ENCODE results near the gene IER5. TPM values are rescaled to one million over a fixed set of nuclear protein-coding genes. Genes with fewer than 3 reads are reported as not detected.

Gene IER5
- total and polyA plus RNA-seq, 2 of the 13 experiments (the other 11 are each of a cell fraction or from before 2014, with no cell fraction given) = 2.5 to 3.5 TPM

DNA sequence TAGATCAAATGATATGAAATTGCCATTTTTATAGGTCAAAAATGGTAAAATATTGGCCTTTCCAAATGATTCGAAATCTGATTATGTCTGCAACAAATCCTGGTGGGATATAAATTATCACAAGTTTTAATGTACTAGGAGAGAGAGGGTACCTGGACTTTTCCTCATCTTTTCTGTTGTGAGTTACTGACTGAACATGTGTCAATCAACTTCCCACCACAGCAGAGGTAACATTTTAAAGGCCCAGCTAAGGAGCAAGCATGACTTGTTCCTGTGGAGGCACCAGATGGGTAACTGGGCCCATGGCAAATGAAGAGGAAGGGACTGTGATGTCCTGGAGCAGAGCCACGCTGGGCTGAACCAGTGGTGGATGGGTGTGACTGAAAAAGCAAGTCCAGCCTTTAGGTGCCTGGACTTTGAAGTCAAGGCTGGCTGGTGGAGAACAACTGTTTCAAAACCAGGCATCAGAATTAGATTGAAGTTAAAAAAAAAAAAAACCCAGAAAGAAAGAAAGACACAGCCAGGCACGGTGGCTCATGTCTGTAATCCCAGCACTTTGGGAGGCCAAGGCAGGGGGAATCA lies 48.1 kb upstream of the IER5 start:
- intact Hi-C loops (cut with micrococcal nuclease; ENCODE audit: unreplicated experiment) (loop anchor here (2.0 kb wide), 1 partner anchor 48 kb away; the partner anchor contains the start of gene IER5), in situ Hi-C loops (cut with HindIII; ENCODE audit: extremely low pct_ligation_motif_present, low pct_unique_long_range_greater_than_20kb) (loop anchor here (5.0 kb wide), 1 partner anchor 102 kb away; no protein-coding TSS in a partner anchor)
- CTCF ChIA-PET (ENCODE audit: low intra/inter-chr PET ratio, low total read pairs) = interaction anchor here (2.9 kb wide), 1 partner anchor 102 kb away, joined by 25 read pairs; no protein-coding TSS in a partner anchor
- Histone ChIP-seq H2AFZ (ENCODE audit: low read length) (no peak overlapping the region), H3K4me3 (replicated peaks in 1 of 3; ENCODE audit: insufficient read depth in 1 of 3, low read depth in 2 of 3, low read length in 3 of 3) (no peak overlapping the region), H3K4me1 (ENCODE audit: insufficient read depth, low read length) (peaks cover 72% of the 10 kb centered on the region), H3K9ac (ENCODE audit: insufficient read depth, low read depth, low read length) (no peak overlapping the region), H3K4me2 (ENCODE audit: low read depth, low read length) (peak overlapping the region; percentile 36; the same call in 1 of the 2 replicates), H3K36me3 (replicated peaks in 1 of 2; ENCODE audit: control insufficient read depth in 1 of 2, insufficient read depth in 2 of 2, low read length in 2 of 2) (no peaks in the 10 kb centered on the region; a peak in 1 of 5 replicates), H3K9me3 (ENCODE audit: low read length) (no peaks in the 10 kb centered on the region), H4K20me1 (ENCODE audit: insufficient read depth, low read length) (no peaks in the 10 kb centered on the region), H3K27me3 (ENCODE audit: control insufficient read depth in 1 of 2, insufficient read depth in 2 of 2, low read length in 2 of 2) (no peaks in the 10 kb centered on the region), H3K79me2 (ENCODE audit: insufficient read depth, low read length) (no peaks in the 10 kb centered on the region), H3K27ac (ENCODE audit: extremely low read length, insufficient read depth, low read length) (no peak overlapping the region)
- peak; percentile 51 for FAIRE-seq
- POLR2A ChIA-PET = no interaction called here
- 29% methylated on average over 3 of the region's 3 CpGs for WGBS (ENCODE audit: low lambda C conversion rate)
- DNase-seq (ENCODE audit: low spot score) = peak; percentile 47
- peak; percentile 44 for ATAC-seq
- BruUV-seq (replicated peaks) = no TSS peak
- TF ChIP-seq, protein P1, sequence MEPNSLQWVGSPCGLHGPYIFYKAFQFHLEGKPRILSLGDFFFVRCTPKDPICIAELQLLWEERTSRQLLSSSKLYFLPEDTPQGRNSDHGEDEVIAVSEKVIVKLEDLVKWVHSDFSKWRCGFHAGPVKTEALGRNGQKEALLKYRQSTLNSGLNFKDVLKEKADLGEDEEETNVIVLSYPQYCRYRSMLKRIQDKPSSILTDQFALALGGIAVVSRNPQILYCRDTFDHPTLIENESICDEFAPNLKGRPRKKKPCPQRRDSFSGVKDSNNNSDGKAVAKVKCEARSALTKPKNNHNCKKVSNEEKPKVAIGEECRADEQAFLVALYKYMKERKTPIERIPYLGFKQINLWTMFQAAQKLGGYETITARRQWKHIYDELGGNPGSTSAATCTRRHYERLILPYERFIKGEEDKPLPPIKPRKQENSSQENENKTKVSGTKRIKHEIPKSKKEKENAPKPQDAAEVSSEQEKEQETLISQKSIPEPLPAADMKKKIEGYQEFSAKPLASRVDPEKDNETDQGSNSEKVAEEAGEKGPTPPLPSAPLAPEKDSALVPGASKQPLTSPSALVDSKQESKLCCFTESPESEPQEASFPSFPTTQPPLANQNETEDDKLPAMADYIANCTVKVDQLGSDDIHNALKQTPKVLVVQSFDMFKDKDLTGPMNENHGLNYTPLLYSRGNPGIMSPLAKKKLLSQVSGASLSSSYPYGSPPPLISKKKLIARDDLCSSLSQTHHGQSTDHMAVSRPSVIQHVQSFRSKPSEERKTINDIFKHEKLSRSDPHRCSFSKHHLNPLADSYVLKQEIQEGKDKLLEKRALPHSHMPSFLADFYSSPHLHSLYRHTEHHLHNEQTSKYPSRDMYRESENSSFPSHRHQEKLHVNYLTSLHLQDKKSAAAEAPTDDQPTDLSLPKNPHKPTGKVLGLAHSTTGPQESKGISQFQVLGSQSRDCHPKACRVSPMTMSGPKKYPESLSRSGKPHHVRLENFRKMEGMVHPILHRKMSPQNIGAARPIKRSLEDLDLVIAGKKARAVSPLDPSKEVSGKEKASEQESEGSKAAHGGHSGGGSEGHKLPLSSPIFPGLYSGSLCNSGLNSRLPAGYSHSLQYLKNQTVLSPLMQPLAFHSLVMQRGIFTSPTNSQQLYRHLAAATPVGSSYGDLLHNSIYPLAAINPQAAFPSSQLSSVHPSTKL (CRISPR knock-in tag; IDR thresholded peaks at IDR 0.05) = 0 out of 2 replicates have a peak, but pooled peaks have one; percentile 10
- TF ChIP-seq ZMYM4 (CRISPR knock-in tag; IDR thresholded peaks at IDR 0.05) (0 out of 2 replicates have a peak, but pooled peaks have one; percentile 17), ZNF746 (CRISPR knock-in tag; IDR thresholded peaks at IDR 0.05) (no peak), SAP130 (CRISPR knock-in tag; IDR thresholded peaks at IDR 0.05; ENCODE audit: low read depth) (0 out of 2 replicates have a peak, but pooled peaks have one; percentile 16), ZNF121 (CRISPR knock-in tag; IDR thresholded peaks at IDR 0.05) (no peak), ATRX (CRISPR knock-in tag; IDR thresholded peaks at IDR 0.05; ENCODE audit: borderline replicate concordance) (no peak), HNF4A (CRISPR knock-in tag; IDR thresholded peaks at IDR 0.05) (peak; percentile 53; the same call in 1 of the 2 replicates), SALL1 (CRISPR knock-in tag; IDR thresholded peaks at IDR 0.05) (peak; percentile 16; the same call in 1 of the 2 replicates)
- TF ChIP-seq, protein P2, sequence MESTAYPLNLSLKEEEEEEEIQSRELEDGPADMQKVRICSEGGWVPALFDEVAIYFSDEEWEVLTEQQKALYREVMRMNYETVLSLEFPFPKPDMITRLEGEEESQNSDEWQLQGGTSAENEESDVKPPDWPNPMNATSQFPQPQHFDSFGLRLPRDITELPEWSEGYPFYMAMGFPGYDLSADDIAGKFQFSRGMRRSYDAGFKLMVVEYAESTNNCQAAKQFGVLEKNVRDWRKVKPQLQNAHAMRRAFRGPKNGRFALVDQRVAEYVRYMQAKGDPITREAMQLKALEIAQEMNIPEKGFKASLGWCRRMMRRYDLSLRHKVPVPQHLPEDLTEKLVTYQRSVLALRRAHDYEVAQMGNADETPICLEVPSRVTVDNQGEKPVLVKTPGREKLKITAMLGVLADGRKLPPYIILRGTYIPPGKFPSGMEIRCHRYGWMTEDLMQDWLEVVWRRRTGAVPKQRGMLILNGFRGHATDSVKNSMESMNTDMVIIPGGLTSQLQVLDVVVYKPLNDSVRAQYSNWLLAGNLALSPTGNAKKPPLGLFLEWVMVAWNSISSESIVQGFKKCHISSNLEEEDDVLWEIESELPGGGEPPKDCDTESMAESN (CRISPR knock-in tag; conservative IDR thresholded peaks at IDR 0.05) = 0 out of 2 replicates have a peak, but pooled peaks have one; percentile 26
- TF ChIP-seq, protein P3, sequence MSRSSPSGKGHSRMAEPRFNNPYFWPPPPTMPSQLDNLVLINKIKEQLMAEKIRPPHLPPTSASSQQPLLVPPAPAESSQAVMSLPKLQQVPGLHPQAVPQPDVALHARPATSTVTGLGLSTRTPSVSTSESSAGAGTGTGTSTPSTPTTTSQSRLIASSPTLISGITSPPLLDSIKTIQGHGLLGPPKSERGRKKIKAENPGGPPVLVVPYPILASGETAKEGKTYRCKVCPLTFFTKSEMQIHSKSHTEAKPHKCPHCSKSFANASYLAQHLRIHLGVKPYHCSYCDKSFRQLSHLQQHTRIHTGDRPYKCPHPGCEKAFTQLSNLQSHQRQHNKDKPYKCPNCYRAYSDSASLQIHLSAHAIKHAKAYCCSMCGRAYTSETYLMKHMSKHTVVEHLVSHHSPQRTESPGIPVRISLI (CRISPR knock-in tag; IDR thresholded peaks at IDR 0.05; ENCODE audit: borderline replicate concordance) = peak; percentile 61; the same call in 1 of the 2 replicates
